Left colon (tissue), 2 donors: ENCODE results near the gene CHRD. TPM values are rescaled to one million over a fixed set of nuclear protein-coding genes. Genes with fewer than 3 reads are reported as not detected.

Source experiments
- ATAC-seq: fragments of 200-7000 bp; cut with Tn5 transposase; one replicate; pipeline ENCODE4 v1.9.1; 2020; ENCODE audit warnings: mild to moderate bottlenecking, moderate library complexity
- DNase-seq, 2 donors: peaks; one replicate each; pipeline ENCODE4 v3.0.0-alpha.2; 2020
- intact Hi-C, 2 donors: fragments of 100-400 bp; cut with DNase I in 1 of 2; cut with micrococcal nuclease in 1 of 2; formaldehyde crosslinking; loops; one replicate each; pipeline versions ENCODE4 v1.11.2 to v1.14.0; 2022; cut with DNase I, micrococcal nuclease
- total RNA-seq, 2 donors: library from RNA; stranded (reverse); fragmentation: NEBNext Ultra II Directional; extraction: Animal tissue kit (Norgen Biotek cat#: 25700); gene quantifications; one replicate each; pipeline ENCODE4 v1.2.1, GENCODE V29; 2021
- donor health status: DM: no; HTN: no; CAD: no.
- donor health status: DM: yes; HTN: yes; CAD: no.

CHRD gene
- total RNA-seq, 2 donors from 2014 or later = 2.1 to 2.6 TPM

DNA sequence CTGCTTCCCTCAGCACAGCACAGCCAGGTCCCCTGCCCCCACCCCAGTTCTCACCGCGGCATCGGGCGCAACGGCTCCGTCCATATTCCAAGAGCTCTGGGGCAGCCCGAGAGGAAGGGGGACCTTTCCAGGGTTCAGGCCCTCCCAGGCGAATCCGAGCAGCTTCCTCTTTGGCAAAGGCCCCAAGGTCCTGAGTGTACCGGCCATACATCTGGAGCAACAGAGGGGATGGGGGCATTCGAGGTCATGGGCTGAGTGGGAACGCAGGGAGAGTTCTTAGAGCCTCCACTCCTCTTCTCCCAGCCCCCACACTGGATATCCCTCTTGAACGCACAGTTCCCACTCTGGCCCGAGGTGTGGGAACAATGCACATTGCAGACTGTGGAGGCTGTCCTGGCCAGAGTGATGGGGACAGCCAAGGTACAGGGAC lies 20.9 kb upstream of the CHRD start:
- intact Hi-C loops = no loop called here
- ATAC-seq = no peak
- no peak for DNase-seq

DNA sequence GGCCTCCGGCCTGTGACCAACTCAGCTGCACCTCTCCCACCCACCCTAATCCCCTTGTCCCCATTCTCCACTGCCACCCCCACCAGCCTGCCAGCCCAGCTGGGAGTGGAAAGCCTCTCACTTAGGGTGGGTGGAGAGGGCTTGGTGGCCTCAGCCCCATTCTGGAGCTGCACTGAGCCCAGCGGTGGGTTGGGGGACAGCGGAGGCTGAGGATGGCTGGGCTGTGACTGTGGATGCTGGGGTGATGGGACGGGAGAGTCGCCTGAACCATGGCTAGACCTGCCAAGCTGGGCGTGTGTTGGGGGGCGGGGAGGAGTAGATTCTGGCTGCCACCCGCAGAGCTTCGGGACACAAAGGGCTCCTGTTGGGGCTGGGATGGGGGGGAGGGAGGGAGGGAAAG lies 20.2 kb upstream of the CHRD start:
- ATAC-seq = no peak

DNA sequence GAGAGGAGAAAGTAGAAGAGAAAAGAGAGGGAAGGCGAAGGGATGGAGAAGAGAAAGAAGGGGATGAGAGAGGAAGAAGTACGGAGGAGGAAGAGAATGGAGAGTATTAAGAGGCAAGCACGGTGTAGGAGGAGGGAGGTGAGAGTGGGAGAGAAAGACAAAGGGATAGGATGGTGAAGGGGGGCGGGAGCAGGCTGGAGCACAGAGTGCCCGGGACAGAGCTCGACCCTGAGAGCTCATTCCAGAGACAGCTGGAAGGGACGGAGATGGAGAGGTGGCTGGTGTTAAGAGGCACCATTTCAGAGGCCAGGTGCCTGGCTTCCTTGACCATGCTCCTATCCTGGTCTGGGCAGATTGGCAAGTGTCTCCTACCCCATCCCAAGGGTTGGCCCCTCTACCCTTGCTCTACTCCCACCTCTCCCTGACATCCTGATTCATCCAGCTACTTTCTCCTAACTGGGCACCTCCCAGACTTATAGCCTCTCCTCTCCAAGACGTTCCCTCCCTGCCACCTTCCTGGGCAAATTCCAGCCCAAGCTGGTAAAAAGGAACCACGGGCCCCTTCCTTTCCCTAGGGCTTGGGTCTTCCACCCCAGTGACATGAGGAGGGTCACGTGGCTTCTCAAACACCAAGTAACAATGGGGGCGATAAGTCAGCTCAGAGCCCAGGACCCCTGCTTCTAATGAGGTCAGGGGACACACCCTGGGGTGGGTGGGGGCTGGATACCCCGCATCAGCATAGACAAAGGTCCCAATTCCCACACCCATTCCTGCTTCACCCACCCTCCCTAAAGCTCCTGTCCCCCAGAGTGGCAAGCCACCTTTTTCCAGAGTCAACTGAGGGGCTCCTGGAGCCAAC lies 19.6 kb upstream of the CHRD start:
- DNase-seq (no peak), ATAC-seq (no peak)
- intact Hi-C loops = no loop called here

More for the DNA sequence above, 20.2 kb upstream of the CHRD start:
- no peak for DNase-seq
- intact Hi-C loops = no loop called here

DNA sequence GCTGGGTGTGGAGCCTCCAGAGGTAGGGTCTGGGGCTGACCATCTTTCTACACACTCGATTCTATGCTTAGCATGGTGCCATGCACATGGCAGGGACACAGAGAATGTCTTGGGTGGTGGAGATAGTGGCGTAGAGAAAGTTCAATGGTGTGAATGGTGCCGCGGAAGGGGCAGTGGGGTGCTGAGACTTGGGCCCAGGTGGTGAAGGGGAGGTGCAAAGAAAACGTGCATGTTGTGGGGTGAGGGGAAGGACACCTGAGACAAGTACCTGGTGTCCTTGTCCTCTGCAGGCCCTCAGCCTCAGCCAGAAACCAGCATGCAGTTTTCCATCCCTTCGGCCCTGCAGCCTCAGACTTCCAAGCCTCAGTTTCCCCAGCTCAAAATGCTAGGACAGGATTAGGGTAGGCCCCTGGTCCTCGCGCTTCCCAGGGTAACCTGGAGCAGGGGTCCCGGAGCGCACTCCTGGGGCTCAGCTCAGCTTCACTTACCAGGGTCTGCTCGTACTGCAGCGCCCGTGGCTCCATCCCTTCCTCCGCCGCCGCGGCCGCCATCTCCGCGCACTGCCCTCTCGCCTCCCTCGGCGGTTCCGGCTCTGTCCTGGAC lies 18.8 kb upstream of the CHRD start:
- DNase-seq = no peak
- intact Hi-C loops = no loop called here
- no peak for ATAC-seq

DNA sequence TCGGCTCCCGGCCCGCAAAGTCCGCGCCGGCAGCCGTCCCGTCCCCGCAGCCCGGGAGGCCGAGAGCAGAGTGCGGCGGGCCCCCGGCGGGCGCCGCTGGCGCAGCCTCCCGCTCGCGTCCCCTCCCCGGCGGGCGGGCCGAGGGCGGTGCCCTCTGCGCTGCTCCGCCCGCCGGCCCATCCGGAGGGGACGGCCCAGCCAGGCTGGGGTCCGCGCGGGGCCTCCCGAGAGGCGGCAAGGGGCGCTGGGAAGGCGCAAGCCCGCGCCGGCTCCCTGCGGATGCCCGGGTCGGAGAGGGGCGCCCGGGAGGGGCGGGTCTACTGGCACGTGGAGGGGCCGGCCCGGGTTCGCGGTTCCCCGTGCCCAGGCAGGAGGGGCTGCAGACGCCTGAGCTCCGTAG lies 18.3 kb upstream of the CHRD start, which contains the start of the genes CLCN2 and POLR2H:
CLCN2 (minus strand) TSS at position 74 of the 400 bp plus-strand sequence. CDS start 126 bp downstream, outside the sequence.
POLR2H (plus strand) TSS at position 179 of the 400 bp plus-strand sequence. CDS start 1,783 bp downstream, outside the sequence.
- intact Hi-C loops = no loop called here
- ATAC-seq = peak; percentile 53
- DNase-seq = peak in 1 of 2 donors; percentile 69

DNA sequence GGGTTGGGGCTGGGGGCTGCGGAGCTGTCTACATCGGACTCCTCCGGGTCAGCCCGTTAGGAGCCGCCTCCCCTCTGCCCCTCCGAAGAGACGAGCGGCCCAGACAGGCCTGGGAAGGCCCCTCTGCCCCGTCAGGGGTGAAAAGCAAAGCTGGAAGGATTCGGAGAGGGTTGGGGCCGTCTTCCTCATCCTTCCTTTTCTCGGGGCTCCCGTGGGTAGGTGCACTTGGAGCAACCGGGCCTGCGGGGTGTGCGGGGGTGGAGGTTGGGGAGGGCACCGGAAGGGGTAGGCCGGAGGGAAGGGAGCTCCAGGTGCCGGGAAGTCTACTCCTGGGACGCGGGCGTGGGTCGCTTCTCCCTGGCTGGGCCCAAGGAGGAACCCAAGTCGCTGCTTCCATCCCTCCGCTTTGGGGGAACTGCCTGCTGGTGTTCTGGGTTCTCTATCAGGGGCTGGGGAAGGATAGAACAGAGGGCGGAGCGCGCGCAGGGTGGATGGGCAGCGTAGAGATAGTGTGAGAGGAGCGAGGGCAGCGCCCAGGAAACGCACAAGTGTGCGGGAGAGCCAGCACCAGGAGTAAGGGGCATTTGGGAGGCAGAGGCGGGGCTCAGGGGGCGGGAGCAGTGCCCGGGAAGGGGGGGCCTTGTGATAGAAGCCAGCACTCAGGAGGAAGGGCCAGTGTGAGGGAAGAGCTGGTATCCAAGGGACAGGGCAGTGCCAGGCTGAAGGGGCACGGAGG lies 17.8 kb upstream of the CHRD start:
- intact Hi-C loops = no loop called here
- ATAC-seq = peak; percentile 50
- peak; percentile 83 to 86 for DNase-seq

DNA sequence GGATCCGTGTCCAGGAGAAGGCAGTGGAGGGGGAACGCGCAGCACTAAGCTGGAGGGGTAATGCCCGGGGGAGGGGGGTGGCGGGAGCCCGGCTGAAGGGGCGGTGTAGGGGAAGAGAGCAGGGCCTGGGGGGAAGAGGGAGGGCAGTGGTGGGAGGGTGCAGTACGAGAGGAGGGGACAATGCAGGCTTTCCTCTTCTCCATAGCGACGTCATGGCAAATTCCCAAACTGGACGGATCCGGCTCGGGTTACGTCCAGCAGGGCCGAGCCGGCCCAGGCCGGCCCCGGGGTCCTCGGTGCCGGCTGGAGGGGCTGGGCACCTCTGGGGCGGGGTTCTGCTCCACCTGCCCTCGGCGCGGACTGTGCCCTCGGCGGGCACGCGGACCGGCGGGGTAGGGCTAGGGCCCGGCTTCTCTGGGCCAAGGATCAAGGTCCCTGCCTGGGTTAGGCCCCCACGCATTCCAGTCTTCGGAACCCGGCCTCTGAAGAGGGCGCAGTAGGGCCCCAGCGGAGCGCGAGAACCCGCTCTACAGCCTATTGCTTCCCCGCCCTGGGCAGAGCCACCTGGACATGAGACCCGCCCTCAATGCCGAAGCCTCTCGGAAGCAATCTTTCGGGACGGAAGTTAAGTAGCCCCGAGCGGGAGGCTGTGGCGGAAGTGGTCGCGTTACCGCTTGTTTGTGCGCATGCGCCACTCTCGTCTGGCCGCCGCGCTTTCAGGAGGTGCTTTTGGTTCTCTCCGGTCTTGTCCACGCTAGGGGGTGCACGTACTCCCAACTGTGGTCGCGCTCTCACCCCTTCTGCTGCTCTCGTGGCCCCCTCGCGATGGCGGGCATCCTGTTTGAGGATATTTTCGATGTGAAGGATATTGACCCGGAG lies 16.9 kb upstream of the CHRD start:
- peak; percentile 97 to 98 for DNase-seq
- intact Hi-C loops = no loop called here
- ATAC-seq = peak; percentile 69

DNA sequence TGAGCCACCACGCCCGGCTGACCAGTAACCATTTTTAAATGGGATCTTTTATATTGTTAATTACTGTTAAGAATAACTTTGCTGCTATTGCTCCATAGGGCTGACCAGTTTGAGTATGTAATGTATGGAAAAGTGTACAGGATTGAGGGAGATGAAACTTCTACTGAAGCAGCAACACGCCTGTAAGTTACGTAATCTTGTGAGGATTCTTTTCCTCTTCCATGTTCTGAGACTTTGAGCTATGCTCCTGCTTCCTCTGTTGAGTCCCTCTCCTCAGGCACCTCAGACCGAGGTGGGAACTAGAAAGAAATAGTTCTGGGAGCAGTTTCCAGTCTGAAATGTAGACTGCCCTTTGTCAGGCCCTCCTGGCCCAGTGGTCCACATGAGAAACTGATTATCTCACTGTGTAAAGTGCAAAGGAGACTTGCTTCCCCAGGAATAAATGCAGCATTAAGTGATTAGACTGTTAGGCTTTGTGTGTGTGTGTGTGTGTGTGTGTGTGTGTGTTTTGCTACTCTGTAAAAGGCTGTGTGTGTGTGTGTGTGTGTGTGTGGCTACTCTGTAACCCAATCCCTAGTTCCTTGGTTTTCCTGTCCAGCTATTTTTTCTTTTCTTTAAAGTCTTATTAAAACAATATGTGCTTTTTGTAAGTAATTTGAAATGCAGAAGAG lies 13.1 kb upstream of the CHRD start:
- DNase-seq (no peak), ATAC-seq (no peak)
- intact Hi-C loops = no loop called here

DNA sequence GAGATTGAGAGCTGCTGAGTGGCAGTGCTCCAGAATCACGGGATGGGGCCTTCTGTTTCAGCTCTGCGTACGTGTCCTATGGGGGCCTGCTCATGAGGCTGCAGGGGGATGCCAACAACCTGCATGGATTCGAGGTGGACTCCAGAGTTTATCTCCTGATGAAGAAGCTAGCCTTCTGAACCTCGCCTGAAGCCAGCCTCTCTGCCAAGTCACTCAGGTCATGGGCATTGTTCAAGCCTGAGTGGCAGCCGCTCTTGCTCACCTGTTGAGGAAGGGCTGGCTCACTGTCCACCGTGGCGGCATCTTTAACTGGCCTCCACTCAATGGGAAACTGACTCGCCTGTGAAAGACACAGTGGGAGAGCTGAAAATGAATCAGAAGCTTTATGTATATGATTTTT lies 11.7 kb upstream of the CHRD start:
- no peak for DNase-seq
- intact Hi-C loops = no loop called here

DNA sequence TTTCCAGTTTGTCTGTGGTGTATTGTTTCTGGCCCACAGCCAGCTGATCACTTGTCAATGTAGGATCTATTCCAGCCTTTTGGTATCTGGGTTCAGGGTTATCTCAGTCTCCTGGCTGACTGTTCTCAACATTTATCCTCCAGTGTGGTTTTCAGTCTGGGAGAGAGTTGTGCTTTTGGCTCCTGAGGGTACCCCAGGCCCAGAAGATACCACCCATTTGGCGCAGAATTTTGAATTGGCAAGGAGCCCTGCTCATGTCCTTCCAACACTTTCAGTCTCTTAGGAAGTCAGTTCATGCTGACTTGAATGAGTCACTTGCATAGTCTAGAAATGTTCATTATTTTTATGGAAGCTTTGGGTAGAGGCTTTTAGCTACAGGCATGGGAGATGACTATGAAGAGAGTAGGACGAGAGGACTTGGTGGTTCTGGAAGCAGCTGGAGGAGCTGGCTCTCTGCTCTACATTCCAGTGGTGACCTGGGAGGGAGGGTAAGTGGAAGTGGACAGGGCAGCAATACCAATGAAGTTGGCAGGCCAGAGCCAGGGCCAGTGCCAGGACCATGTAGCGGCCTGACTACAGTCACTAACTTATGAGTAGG lies 11.2 kb upstream of the CHRD start:
- DNase-seq (no peak), ATAC-seq (no peak)
- intact Hi-C loops = no loop called here

More for the DNA sequence above, 11.7 kb upstream of the CHRD start:
- no peak for ATAC-seq

DNA sequence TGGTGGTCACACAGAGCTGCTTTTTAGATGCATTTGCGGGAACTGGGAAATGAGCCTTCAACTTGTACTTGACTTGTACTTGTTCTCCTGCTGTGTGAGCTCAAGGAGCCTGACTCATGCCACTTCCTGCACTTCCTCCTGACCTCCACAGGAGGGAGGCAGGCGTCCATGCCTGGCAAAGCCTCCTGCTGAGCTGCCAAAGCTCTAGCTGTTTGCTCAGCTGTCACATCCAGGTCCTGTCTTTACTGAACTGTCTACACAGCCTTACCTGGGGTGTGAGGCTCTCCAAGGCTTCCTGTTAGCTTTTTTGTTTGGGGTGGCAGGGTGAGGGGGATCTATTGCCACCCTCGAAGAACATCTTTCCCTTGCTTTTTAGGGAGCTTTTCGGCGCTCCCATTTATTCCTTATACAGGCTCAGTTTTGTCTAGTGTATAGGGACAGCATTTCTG lies 8.3 kb upstream of the CHRD start:
- ATAC-seq = peak; percentile 91
- DNase-seq = peak; percentile 69 to 77
- intact Hi-C loops = loop anchor here in 1 of 2 donors (5.0 to 10.0 kb wide), 2 partner anchors 141 to 173 kb away; no protein-coding TSS in a partner anchor

DNA sequence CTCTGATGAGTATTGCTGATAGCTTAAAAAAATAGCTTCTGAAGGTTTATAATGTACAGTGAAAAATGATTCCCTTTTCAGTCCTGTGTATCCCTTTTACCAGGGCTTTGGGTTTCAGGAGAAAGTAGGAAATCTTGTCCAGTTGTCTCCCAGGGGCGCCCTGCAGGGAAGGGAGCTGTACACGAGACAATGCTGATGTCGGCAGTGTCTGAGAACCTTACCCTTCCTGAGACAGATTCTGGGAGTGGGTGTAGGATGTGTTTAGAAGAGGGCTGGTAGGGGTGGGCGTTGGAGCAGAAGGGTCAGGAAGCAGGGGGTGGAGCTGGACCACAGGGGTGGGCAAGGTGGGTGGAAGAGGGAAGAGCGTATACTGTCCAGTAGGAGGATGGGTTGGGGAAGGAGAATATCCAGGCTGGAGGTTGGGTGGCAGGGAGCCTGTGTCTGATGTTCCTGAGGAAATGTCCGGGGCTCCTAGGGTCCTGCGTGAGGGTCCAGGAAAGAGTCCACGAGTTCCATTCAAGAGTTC lies 7.5 kb upstream of the CHRD start:
- intact Hi-C loops = loop anchor here in 1 of 2 donors (5.0 to 10.0 kb wide), 2 partner anchors 140 to 172 kb away; no protein-coding TSS in a partner anchor
- DNase-seq = no peak

DNA sequence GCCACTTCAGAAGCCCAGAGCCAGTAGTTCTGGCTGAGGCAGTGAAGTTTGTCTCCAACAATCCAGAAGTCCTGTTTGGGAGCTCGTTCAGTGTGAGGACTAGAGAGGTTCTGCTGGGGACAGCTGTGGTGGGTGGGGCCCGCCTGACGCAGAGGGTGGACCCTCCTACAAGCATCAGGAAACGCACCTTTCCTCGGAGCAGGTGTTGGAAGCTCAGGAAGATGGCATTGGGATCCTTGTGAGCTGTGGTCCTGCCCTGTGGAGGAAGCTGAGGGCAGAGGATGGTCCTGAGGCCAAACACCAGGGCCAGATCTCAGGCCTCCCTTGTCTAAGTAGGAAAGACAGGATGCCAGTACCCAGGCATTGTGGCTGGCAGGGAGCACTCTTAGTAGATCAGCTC lies 6.9 kb upstream of the CHRD start:
- DNase-seq (no peak), ATAC-seq (peak; percentile 11)
- intact Hi-C loops = loop anchor here in 1 of 2 donors (5.0 to 10.0 kb wide), 2 partner anchors 139 to 172 kb away; no protein-coding TSS in a partner anchor

More for the DNA sequence above, 7.5 kb upstream of the CHRD start:
- ATAC-seq = no peak

DNA sequence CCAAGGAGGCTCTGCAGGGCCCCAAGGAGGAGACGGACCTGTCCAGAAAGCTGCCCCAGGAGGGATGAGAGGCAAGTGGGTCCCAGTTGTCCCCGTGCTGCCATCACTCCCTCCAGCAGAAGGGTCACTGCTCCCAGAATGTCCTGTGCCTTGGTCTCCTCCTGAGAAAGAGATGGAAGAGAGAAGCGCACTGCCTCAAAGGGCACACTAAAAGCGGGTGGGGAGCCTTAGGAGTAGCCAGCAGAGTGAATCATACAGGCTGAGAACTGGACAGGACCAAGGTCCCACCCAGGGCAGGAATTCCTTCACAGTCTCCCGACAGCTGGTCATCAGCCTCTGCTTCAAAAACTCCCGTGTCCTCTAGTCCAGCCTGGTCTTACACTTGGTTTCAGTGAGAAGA lies 6.4 kb upstream of the CHRD start:
- intact Hi-C loops = loop anchor here in 1 of 2 donors (5.0 to 10.0 kb wide), 2 partner anchors 139 to 171 kb away; no protein-coding TSS in a partner anchor
- peak; percentile 48 for ATAC-seq
- DNase-seq = no peak

DNA sequence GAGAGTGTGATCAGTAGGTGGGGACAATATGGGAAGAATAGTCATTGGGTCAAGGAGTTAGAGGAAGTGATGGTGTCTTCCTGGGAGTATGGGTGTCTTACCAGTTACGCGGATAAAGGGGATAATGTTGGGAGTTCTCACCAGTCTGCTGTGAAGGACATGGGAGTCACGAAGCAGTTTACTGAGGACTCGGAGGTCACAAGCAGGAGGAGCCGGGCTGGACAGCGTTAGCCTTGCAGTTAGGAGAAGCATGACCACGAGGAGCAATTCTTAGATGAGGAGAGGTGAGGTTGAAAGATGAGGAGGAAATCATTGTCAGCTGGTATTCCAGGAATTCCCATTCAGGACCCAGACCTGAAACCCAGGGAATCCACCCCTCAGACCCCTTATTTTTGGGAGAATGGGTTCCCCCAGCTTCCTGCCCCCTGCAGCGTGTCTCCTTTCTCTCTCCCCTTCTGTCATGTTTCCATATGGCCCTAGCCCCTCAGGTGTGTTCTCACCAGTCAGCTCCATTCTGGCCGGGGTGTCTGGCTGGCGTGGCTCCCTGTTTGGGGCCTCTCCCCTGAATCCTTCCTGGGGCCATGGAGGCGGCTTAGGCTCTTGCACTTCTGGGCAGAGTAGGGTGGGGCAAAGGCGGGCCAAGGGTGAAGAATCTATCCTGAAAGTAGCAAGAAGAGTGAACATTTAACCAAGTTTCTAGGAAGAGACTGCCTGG lies 4.0 kb upstream of the CHRD start:
- intact Hi-C loops = loop anchor here in 1 of 2 donors (10.0 kb wide), 1 partner anchor 169 kb away; no protein-coding TSS in a partner anchor
- no peak for ATAC-seq

DNA sequence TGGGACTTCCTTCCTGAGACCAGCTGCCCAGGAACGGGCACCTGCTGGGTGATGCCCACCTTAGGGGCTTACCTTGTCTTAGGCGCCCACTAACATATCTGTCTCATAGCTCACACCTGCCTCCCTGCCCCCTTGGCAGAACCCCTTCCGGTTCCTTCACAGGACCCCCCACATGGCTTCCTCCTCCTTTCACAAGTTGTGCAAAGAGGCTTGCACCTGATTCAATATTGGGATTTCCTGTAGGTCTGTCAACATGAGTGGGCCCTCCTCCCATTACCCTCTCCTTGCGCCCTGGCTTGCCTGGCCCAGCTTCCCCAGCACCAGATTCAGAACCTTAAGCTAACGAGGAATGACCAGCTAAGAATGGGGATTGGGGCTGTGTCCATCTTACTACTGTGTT lies 2.5 kb upstream of the CHRD start:
- intact Hi-C loops = loop anchor here in 1 of 2 donors (10.0 kb wide), 1 partner anchor 167 kb away; no protein-coding TSS in a partner anchor
- no peak for ATAC-seq
- DNase-seq = no peak

More for the DNA sequence above, 4.0 kb upstream of the CHRD start:
- no peak for DNase-seq
